Activated naive CD8-positive, alpha-beta T cell treated with anti-CD3 and anti-CD28 coated beads, Interleukin-2, amount 10 ng/mL, durations not matched to agents 7 days and 5 days (primary cell): Measurements from ENCODE around the gene RAB11FIP4. TPM values are rescaled to one million over a fixed set of nuclear protein-coding genes. Genes with fewer than 3 reads are reported as not detected.

Source experiments
- ATAC-seq: fragments of 150-1000 bp; cut with Tn5 transposase; one replicate; pipeline ENCODE4 v1.10.0; 2021; ENCODE audit warnings: low read depth, moderate library complexity
- POLR2A ChIA-PET: fragments of 350-600 bp; sonication (Branson Sonifier 250); formaldehyde crosslinking; loops from one replicate; lab custom pipeline; 2021; ENCODE audit warnings: antibody characterized with exemption; lab: Charles Lee
- DNase-seq: peaks from one replicate; pipeline ENCODE4 v3.0.0; 2021
- H3K27ac Mint-ChIP-seq: one replicate; pipeline ENCODE4 v1.8.0; 2022; ENCODE audit warnings: mild to moderate bottlenecking, mixed read lengths
- H3K27me3 Mint-ChIP-seq: one replicate; pipeline ENCODE4 v1.8.0; 2022; ENCODE audit warnings: mild to moderate bottlenecking, moderate library complexity, mixed read lengths
- H3K36me3 Mint-ChIP-seq: one replicate; pipeline ENCODE4 v1.8.0; 2021; ENCODE audit warnings: mild to moderate bottlenecking, mixed read lengths
- H3K4me1 Mint-ChIP-seq: one replicate; pipeline ENCODE4 v1.8.0; 2021; ENCODE audit warnings: mixed read lengths
- H3K4me3 Mint-ChIP-seq: one replicate; pipeline ENCODE4 v1.8.0; 2022; ENCODE audit warnings: mild to moderate bottlenecking, moderate library complexity, mixed read lengths
- H3K9me3 Mint-ChIP-seq: one replicate; pipeline ENCODE4 v1.8.0; 2021; ENCODE audit warnings: mixed read lengths
- total RNA-seq, 2 experiments: library from RNA; stranded (reverse); gene quantifications; one replicate each; pipeline ENCODE4 v1.2.3, GENCODE V29; 2021

The RAB11FIP4 gene
- total RNA-seq, 2 experiments from 2014 or later = 38.5 to 42.0 TPM

GRCh38 chr17:31494259-31495021 lies 103.0 kb downstream of the RAB11FIP4 start:
- DNase-seq (no peak), ATAC-seq (peak; percentile 81)
- peak overlapping the region; percentile 73 for H3K4me3 Mint-ChIP-seq
- H3K27ac Mint-ChIP-seq = peak overlapping the region; percentile 97
- H3K4me1 Mint-ChIP-seq = peaks cover 70% of the 10 kb centered on the region
- H3K36me3 Mint-ChIP-seq = peaks cover 2% of the 10 kb centered on the region
- POLR2A ChIA-PET = interaction anchor here (1.0 to 11.1 kb wide), 11 partner anchors 9 to 184 kb away, joined by 3 to 208 read pairs (median 4); partner anchors contain the start of genes EVI2A and EVI2B
- H3K27me3 Mint-ChIP-seq = no peaks in the 10 kb centered on the region
- H3K9me3 Mint-ChIP-seq = no peaks in the 10 kb centered on the region

GRCh38 chr17:31495022-31495885 lies 103.8 kb downstream of the RAB11FIP4 start:
- Mint-ChIP-seq H3K4me1 (peaks cover 71% of the 10 kb centered on the region), H3K36me3 (peaks cover under 1% of the 10 kb centered on the region), H3K27ac (peak overlapping the region; percentile 97), H3K4me3 (peak overlapping the region; percentile 71), H3K27me3 (no peaks in the 10 kb centered on the region), H3K9me3 (no peaks in the 10 kb centered on the region)
- ATAC-seq = no peak
- DNase-seq = no peak
- POLR2A ChIA-PET = interaction anchor here (0.6 to 11.1 kb wide), 7 partner anchors 11 to 185 kb away, joined by 3 to 208 read pairs (median 3); partner anchors contain the start of gene EVI2A

- H3K27ac Mint-ChIP-seq = peak overlapping the region; percentile 42
- H3K4me3 Mint-ChIP-seq = no peak overlapping the region
- H3K4me1 Mint-ChIP-seq = peaks cover 65% of the 10 kb centered on the region
- POLR2A ChIA-PET = interaction anchor here (11.1 kb wide), 1 partner anchor 14 kb away, joined by 208 read pairs; no protein-coding TSS in a partner anchor
- no peaks in the 10 kb centered on the region for H3K9me3 Mint-ChIP-seq
- DNase-seq (no peak), ATAC-seq (no peak)
- H3K36me3 Mint-ChIP-seq = no peaks in the 10 kb centered on the region
- no peaks in the 10 kb centered on the region for H3K27me3 Mint-ChIP-seq
Measured at GRCh38 chr17:31496097-31496496, 104.6 kb downstream of the RAB11FIP4 start.

GRCh38 chr17:31496601-31497000 lies 105.1 kb downstream of the RAB11FIP4 start:
- Mint-ChIP-seq H3K27me3 (no peaks in the 10 kb centered on the region), H3K27ac (peak overlapping the region; percentile 42), H3K4me1 (peaks cover 60% of the 10 kb centered on the region), H3K9me3 (no peaks in the 10 kb centered on the region), H3K4me3 (no peak overlapping the region), H3K36me3 (no peaks in the 10 kb centered on the region)
- ATAC-seq = no peak
- DNase-seq = no peak
- POLR2A ChIA-PET = interaction anchor here (11.1 kb wide), 1 partner anchor 13 kb away, joined by 208 read pairs; no protein-coding TSS in a partner anchor

GRCh38 chr17:31497431-31497830 lies 106.0 kb downstream of the RAB11FIP4 start:
- POLR2A ChIA-PET = interaction anchor here (2.5 kb wide), 1 partner anchor 8 kb away, joined by 7 read pairs; no protein-coding TSS in a partner anchor
- Mint-ChIP-seq H3K27ac (peak overlapping the region; percentile 5), H3K36me3 (no peaks in the 10 kb centered on the region), H3K9me3 (no peaks in the 10 kb centered on the region), H3K4me3 (no peak overlapping the region), H3K4me1 (peaks cover 52% of the 10 kb centered on the region), H3K27me3 (no peaks in the 10 kb centered on the region)
- ATAC-seq (no peak), DNase-seq (no peak)

GRCh38 chr17:31497994-31498826 lies 106.7 kb downstream of the RAB11FIP4 start:
- Mint-ChIP-seq H3K4me3 (no peak overlapping the region), H3K4me1 (peaks cover 44% of the 10 kb centered on the region), H3K27me3 (no peaks in the 10 kb centered on the region), H3K27ac (no peak overlapping the region), H3K36me3 (no peaks in the 10 kb centered on the region), H3K9me3 (no peaks in the 10 kb centered on the region)
- POLR2A ChIA-PET = interaction anchor here (1.3 to 2.5 kb wide), 3 partner anchors 9 to 11 kb away, joined by 3 to 8 read pairs (median 7); no protein-coding TSS in a partner anchor
- ATAC-seq (no peak), DNase-seq (no peak)

- Mint-ChIP-seq H3K4me1 (peaks cover 30% of the 10 kb centered on the region), H3K4me3 (peak overlapping the region; percentile 13), H3K27me3 (no peaks in the 10 kb centered on the region), H3K36me3 (no peaks in the 10 kb centered on the region), H3K9me3 (no peaks in the 10 kb centered on the region), H3K27ac (peak overlapping the region; percentile 56)
- DNase-seq (no peak), ATAC-seq (no peak)
- POLR2A ChIA-PET = interaction anchor here (1.0 to 1.4 kb wide), 5 partner anchors 8 to 16 kb away, joined by 3 to 6 read pairs (median 5); no protein-coding TSS in a partner anchor
Measured at GRCh38 chr17:31499771-31500554, 108.5 kb downstream of the RAB11FIP4 start.

GRCh38 chr17:31506517-31506916 lies 115.0 kb downstream of the RAB11FIP4 start:
- no peak overlapping the region for H3K4me3 Mint-ChIP-seq
- H3K36me3 Mint-ChIP-seq = peaks cover 8% of the 10 kb centered on the region
- POLR2A ChIA-PET = interaction anchor here (1.2 to 1.7 kb wide), 3 partner anchors 13 to 19 kb away, joined by 3 to 16 read pairs (median 4); no protein-coding TSS in a partner anchor
- no peaks in the 10 kb centered on the region for H3K9me3 Mint-ChIP-seq
- ATAC-seq (no peak), DNase-seq (no peak)
- peaks cover 43% of the 10 kb centered on the region for H3K4me1 Mint-ChIP-seq
- no peaks in the 10 kb centered on the region for H3K27me3 Mint-ChIP-seq
- H3K27ac Mint-ChIP-seq = no peak overlapping the region

- DNase-seq = peak; percentile 66
- no peaks in the 10 kb centered on the region for H3K27me3 Mint-ChIP-seq
- peak; percentile 94 for ATAC-seq
- POLR2A ChIA-PET = interaction anchor here (0.7 to 4.4 kb wide), 10 partner anchors 8 to 393 kb away, joined by 3 to 208 read pairs (median 7); partner anchors contain the start of genes EVI2A and UTP6
- peak overlapping the region; percentile 99 for H3K27ac Mint-ChIP-seq
- H3K4me3 Mint-ChIP-seq = peak overlapping the region; percentile 89
- no peaks in the 10 kb centered on the region for H3K9me3 Mint-ChIP-seq
- peaks cover 8% of the 10 kb centered on the region for H3K36me3 Mint-ChIP-seq
- peaks cover 45% of the 10 kb centered on the region for H3K4me1 Mint-ChIP-seq
Measured at GRCh38 chr17:31508288-31509094, 117.0 kb downstream of the RAB11FIP4 start.

GRCh38 chr17:31509095-31509804 lies 117.8 kb downstream of the RAB11FIP4 start:
- Mint-ChIP-seq H3K27me3 (no peaks in the 10 kb centered on the region), H3K27ac (peak overlapping the region; percentile 99), H3K4me3 (peak overlapping the region; percentile 89), H3K9me3 (no peaks in the 10 kb centered on the region), H3K4me1 (peaks cover 45% of the 10 kb centered on the region), H3K36me3 (peaks cover 8% of the 10 kb centered on the region)
- DNase-seq = peak; percentile 56
- ATAC-seq = no peak
- POLR2A ChIA-PET = interaction anchor here (0.5 to 4.4 kb wide), 14 partner anchors 9 to 392 kb away, joined by 3 to 208 read pairs (median 6); partner anchors contain the start of genes EVI2A and UTP6
